DND-41 (cell line): Measurements from ENCODE around the gene METTL2A.
A peak's percentile ranks its signal among the peaks of the same experiment; 100 is the strongest.
"Not testable (repeated sequence)": the region's sequence is repeated elsewhere in the genome, so short reads cannot be mapped to it uniquely, and the experiment has no call there.

ENCODE experiments used
- ATAC-seq: fragments of 200-7000 bp; cut with Tn5 transposase; 3 replicates; pipeline ENCODE4 v1.9.1; 2021; ENCODE audit warnings: low read depth; ENCODE audit not compliant: insufficient read depth
- DNase-seq: peaks from one replicate; pipeline ENCODE4 v3.0.0-alpha.2; 2020
- H2AFZ ChIP-seq: 2 replicates; pipeline ENCODE4 v1.6.0; 2012; ENCODE audit warnings: low read depth, low read length
- H3K27ac ChIP-seq: 2 replicates; pipeline ENCODE4 v1.5.1; 2012; ENCODE audit warnings: low read length, inconsistent platforms
- H3K27me3 ChIP-seq: fragments of 200-600 bp; sonication (generic); 2 replicates; pipeline ENCODE4 v1.6.0; 2012; ENCODE audit warnings: low read length, mild to moderate bottlenecking, inconsistent platforms; ENCODE audit not compliant: insufficient read depth, poor library complexity
- H3K36me3 ChIP-seq: 2 replicates; pipeline ENCODE4 v1.5.1; 2012; ENCODE audit warnings: low read length, inconsistent platforms; ENCODE audit not compliant: insufficient read depth
- H3K4me1 ChIP-seq: 2 replicates; pipeline ENCODE4 v1.5.1; 2012; ENCODE audit warnings: mild to moderate bottlenecking, low read length; ENCODE audit not compliant: insufficient read depth
- H3K4me2 ChIP-seq: 2 replicates; pipeline ENCODE4 v1.6.0; 2012; ENCODE audit warnings: mild to moderate bottlenecking, moderate library complexity, low read length, inconsistent platforms; ENCODE audit not compliant: insufficient read depth
- H3K4me3 ChIP-seq, 2 experiments: fragments of 200-600 bp in 1 of 2; shearing (Covaris generic) in 1 of 2; 2 replicates each; pipeline ENCODE4 v1.5.1; 2012 to 2016; ENCODE audit warnings: inconsistent platforms in 2 of 2, low read length in 2 of 2, mild to moderate bottlenecking in 2 of 2, low read depth in 1 of 2, moderate library complexity in 1 of 2
- H3K79me2 ChIP-seq: 2 replicates; pipeline ENCODE4 v1.6.0; 2012; ENCODE audit warnings: low read length, inconsistent platforms; ENCODE audit not compliant: insufficient read depth
- H3K9ac ChIP-seq: 2 replicates; pipeline ENCODE4 v1.6.0; 2012; ENCODE audit warnings: low read depth, mild to moderate bottlenecking, inconsistent platforms, low read length, moderate library complexity
- H3K9me3 ChIP-seq: 2 replicates; pipeline ENCODE4 v1.5.1; 2012; ENCODE audit warnings: low read length, moderate library complexity, mild to moderate bottlenecking, inconsistent platforms; ENCODE audit not compliant: insufficient read depth, severe bottlenecking
- H4K20me1 ChIP-seq: 2 replicates; pipeline ENCODE4 v1.6.0; 2012; ENCODE audit warnings: low read length; ENCODE audit not compliant: insufficient read depth
- CTCF ChIP-seq: IDR thresholded peaks from 2 replicates; pipeline ENCODE4 v1.5.1; 2012; ENCODE audit warnings: borderline replicate concordance, low read length, moderate library complexity, mild to moderate bottlenecking; ENCODE audit not compliant: poor library complexity, severe bottlenecking; ENCODE audit errors: extremely low read depth
- EZH2 ChIP-seq: IDR thresholded peaks from 3 replicates; pipeline ENCODE4 v1.6.1; 2012; ENCODE audit warnings: borderline replicate concordance, low read depth, mild to moderate bottlenecking, moderate library complexity, low read length, inconsistent platforms; ENCODE audit not compliant: severe bottlenecking

The METTL2A gene

GRCh38 chr17:62456016-62456415, 32.3 kb downstream of the METTL2A start:
- Histone ChIP-seq H3K4me2 (no peak overlapping the region), H3K36me3 (no peaks in the 10 kb centered on the region), H3K79me2 (no peaks in the 10 kb centered on the region), H3K27me3 (no peaks in the 10 kb centered on the region), H3K4me1 (no peaks in the 10 kb centered on the region), H3K4me3 (no peak overlapping the region), H4K20me1 (no peaks in the 10 kb centered on the region), H2AFZ (no peak overlapping the region), H3K9me3 (no peaks in the 10 kb centered on the region), H3K27ac (no peak overlapping the region), H3K9ac (no peak overlapping the region)
- DNase-seq (no peak), ATAC-seq (no peak)
- TF ChIP-seq EZH2 (no peak), CTCF (no peak)

DNA sequence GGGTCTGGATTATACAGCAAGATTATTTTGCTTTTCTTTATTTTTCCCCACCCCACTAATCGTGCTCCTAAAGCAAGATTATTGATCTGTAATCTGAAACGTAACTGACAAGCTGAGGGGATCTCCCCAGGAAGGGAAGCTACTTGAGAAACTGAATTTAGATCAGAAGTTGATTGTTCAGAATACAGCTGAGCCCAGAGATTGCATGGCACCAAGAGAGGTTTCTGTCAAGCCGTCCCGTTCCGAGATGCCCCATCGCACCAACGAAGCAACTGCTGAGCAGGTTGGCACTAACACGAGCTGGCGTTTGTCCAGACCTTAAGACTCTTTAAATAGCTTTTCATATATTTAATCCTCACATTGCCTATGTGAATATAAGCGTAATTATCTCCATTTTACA, 34.8 kb downstream of the METTL2A start:
- H3K4me2 ChIP-seq, H3K27ac ChIP-seq: not testable (repeated sequence)

GRCh38 chr17:62464422-62464821, 40.7 kb downstream of the METTL2A start:
- not testable (repeated sequence) for H3K4me2 ChIP-seq, H3K79me2 ChIP-seq, H3K27me3 ChIP-seq, H3K27ac ChIP-seq, DNase-seq, ATAC-seq, H2AFZ ChIP-seq, H4K20me1 ChIP-seq, H3K9ac ChIP-seq, H3K36me3 ChIP-seq, H3K9me3 ChIP-seq, H3K4me3 ChIP-seq, H3K4me1 ChIP-seq

More for the DNA sequence above, 34.8 kb downstream of the METTL2A start:
- DNase-seq, H2AFZ ChIP-seq, H3K4me1 ChIP-seq, H4K20me1 ChIP-seq, H3K36me3 ChIP-seq, H3K9me3 ChIP-seq, ATAC-seq, H3K27me3 ChIP-seq, H3K79me2 ChIP-seq, H3K9ac ChIP-seq, H3K4me3 ChIP-seq: not testable (repeated sequence)

DNA sequence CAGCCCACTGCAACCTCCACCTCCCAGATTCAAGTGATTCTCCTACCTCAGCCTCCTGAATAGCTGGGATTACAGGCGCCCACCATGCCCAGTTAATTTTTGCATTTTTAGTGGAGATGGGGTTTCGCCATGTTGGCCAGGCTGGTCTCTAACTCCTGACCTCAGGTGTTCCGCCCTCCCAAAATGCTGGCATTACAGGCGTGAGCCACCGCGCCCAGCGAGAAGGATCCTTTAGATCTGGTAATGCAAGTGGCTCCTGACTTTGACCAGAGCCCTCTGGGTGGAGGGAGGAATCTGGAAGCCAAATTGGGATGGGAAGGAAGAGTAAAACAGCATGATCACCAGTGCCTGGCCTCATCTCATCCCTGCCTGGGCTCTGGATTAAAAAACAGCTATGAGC, 41.6 kb downstream of the METTL2A start:
- not testable (repeated sequence) for DNase-seq, H3K27me3 ChIP-seq, H3K4me3 ChIP-seq, H3K36me3 ChIP-seq, H4K20me1 ChIP-seq, H3K4me2 ChIP-seq, H2AFZ ChIP-seq, H3K4me1 ChIP-seq, ATAC-seq, H3K9ac ChIP-seq, H3K27ac ChIP-seq, H3K79me2 ChIP-seq, H3K9me3 ChIP-seq

- Histone ChIP-seq H3K4me1 (peaks cover 10% of the 10 kb centered on the region), H3K27ac (peak overlapping the region; percentile 54)
- not testable (repeated sequence) for H4K20me1 ChIP-seq, H3K36me3 ChIP-seq, H3K9me3 ChIP-seq, H2AFZ ChIP-seq, H3K9ac ChIP-seq, H3K79me2 ChIP-seq, H3K4me2 ChIP-seq, H3K27me3 ChIP-seq, H3K4me3 ChIP-seq
- ATAC-seq (peak; percentile 83), DNase-seq (peak; percentile 84)
These were observed 47.1 kb downstream of the METTL2A start for GRCh38 chr17:62470666-62471379.

DNA sequence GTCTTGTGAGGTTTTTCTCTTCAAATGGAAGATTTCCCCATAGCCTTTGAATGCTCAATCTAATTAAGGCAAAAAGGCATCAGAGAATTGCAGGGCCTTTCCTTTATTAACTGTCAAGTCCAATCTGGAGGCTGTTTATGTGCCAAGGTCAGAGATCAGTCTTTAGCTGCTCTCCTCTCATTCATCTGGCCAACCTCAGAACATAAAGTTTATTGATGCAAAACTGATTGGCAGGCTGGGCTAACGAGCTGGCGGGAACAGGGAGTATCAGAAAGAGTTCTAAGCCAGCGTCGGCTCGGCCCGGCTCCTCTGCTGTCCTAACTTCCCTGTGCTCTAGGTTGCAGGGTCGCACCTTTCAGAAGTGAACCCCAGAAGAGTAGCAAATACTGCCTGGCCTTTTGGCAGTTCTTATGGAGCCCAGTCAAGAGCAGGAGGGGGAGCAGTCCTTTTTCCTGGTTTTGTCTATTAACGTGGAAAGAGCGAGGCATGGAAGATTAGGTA, 47.7 kb downstream of the METTL2A start:
- not testable (repeated sequence) for ATAC-seq, DNase-seq, H3K27me3 ChIP-seq, H3K9me3 ChIP-seq, H2AFZ ChIP-seq, H3K4me3 ChIP-seq, H3K27ac ChIP-seq, H3K9ac ChIP-seq, H3K79me2 ChIP-seq, H3K4me2 ChIP-seq, H3K36me3 ChIP-seq, H4K20me1 ChIP-seq
- peaks cover 10% of the 10 kb centered on the region for H3K4me1 ChIP-seq

DNA sequence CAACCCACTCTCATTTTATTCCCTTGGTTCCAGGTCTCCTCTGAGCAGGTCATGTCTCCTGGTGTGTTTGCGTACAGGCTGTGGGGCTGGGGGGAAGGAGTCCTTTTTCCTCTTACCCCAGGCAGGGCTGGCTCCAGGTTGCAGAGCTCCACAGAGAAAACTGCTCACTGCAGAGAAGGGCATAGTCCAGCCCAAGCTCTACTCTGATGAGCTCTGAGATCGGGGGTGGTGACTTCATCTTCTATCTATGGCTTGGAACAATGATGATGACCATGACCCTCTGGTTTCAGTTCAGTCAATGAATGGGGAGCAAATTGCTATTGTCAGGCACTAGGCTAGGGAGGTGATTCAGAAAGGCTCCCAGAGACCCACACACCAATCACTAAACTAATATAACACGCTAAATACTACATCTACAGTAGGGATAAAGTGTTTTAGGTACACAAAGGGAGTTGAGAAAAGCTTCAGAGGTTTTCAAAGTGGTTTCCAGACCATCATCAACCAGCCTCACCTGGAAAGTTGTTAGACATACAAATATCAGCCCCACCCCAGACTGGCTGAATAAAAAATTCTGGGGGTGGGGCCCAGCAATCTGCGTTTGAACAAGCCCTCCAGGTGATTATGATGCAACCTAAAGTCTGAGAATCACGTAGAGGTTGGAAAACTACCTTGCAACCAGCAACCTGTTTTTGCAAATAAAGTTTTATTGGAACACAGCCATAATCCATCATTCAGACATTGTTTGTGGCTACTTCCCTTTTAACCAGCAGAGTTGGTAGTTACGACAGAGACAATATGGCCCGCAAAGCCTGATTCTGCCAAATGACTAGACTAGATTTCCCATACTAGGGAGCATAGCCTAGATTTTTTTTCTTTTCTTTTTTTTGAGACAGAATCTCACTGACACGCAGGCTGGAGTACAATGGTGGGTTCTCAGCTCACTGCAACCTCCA, 49.6 kb downstream of the METTL2A start:
- Histone ChIP-seq H3K79me2 (peaks cover 16% of the 10 kb centered on the region), H3K4me1 (peaks cover 21% of the 10 kb centered on the region)
- not testable (repeated sequence) for H3K27ac ChIP-seq, H3K36me3 ChIP-seq, H3K9ac ChIP-seq, DNase-seq, H3K9me3 ChIP-seq, ATAC-seq, H3K27me3 ChIP-seq, H3K4me2 ChIP-seq, H3K4me3 ChIP-seq, H4K20me1 ChIP-seq, H2AFZ ChIP-seq
